OCI-LY7 (cell line): ENCODE results near the gene C5orf58. TPM values are rescaled to one million over a fixed set of nuclear protein-coding genes. Genes with fewer than 3 reads are reported as not detected.

Experiments used
- BruUV-seq: library from RNA; stranded (reverse); fragments of 400-500 nt; replicated peaks from 2 replicates; lab custom pipeline; 2021; lab: Mats Ljungman, UMichigan
- CTCF ChIA-PET: fragments of 300-600 bp; sonication (Branson Sonifier 250); formaldehyde crosslinking; loops from one replicate; lab custom pipeline; 2022; ENCODE audit warnings: antibody characterized with exemption; ENCODE audit not compliant: unreplicated experiment; lab: Charles Lee
- POLR2A ChIA-PET: fragments of 300-600 bp; sonication (Branson Sonifier 250); formaldehyde crosslinking; loops from one replicate; lab custom pipeline; 2022; ENCODE audit warnings: antibody characterized with exemption; lab: Charles Lee
- DNase-seq: peaks from one replicate; pipeline ENCODE4 v3.0.0-alpha.2; 2015; ENCODE audit warnings: low spot score
- H2AFZ ChIP-seq: fragments of 200-600 bp; sonication (generic), shearing (Covaris generic); 2 replicates; pipeline ENCODE4 v1.6.1; 2014; ENCODE audit warnings: mild to moderate bottlenecking, antibody characterized with exemption, low read length, moderate library complexity
- H3K27ac ChIP-seq: fragments of 200-600 bp; sonication (generic); 2 replicates; pipeline ENCODE4 v1.5.1; 2014; ENCODE audit warnings: mixed run types, low read depth, mild to moderate bottlenecking, moderate library complexity, low read length, inconsistent platforms; ENCODE audit not compliant: poor library complexity, severe bottlenecking
- H3K36me3 ChIP-seq: fragments of 200-600 bp; sonication (generic); 2 replicates; pipeline ENCODE4 v1.6.1; 2014; ENCODE audit warnings: mild to moderate bottlenecking, antibody characterized with exemption, low read length, moderate library complexity, mixed read lengths; ENCODE audit not compliant: insufficient read depth
- H3K4me1 ChIP-seq: fragments of 200-600 bp; sonication (generic); 2 replicates; pipeline ENCODE4 v1.5.1; 2014; ENCODE audit warnings: mild to moderate bottlenecking, low read length; ENCODE audit not compliant: insufficient read depth, poor library complexity, severe bottlenecking
- H3K4me2 ChIP-seq: fragments of 200-600 bp; sonication (generic); 2 replicates; pipeline ENCODE4 v1.6.1; 2014; ENCODE audit warnings: mild to moderate bottlenecking, low read length
- H3K4me3 ChIP-seq: fragments of 200-600 bp; sonication (generic); 2 replicates; pipeline ENCODE4 v1.5.1; 2014; ENCODE audit warnings: mild to moderate bottlenecking, low read depth, low read length; ENCODE audit not compliant: poor library complexity, severe bottlenecking
- H3K79me2 ChIP-seq: fragments of 200-600 bp; sonication (generic); 2 replicates; pipeline ENCODE4 v1.6.1; 2016; ENCODE audit warnings: low read depth, mild to moderate bottlenecking, low read length, moderate library complexity, mixed read lengths; ENCODE audit not compliant: insufficient read depth
- H3K9me2 ChIP-seq: fragments of 200-600 bp; sonication (generic); 2 replicates; pipeline ENCODE4 v1.6.1; 2016; ENCODE audit warnings: mild to moderate bottlenecking, low read length, mixed read lengths; ENCODE audit not compliant: insufficient read depth
- H3K9me3 ChIP-seq: fragments of 200-600 bp; sonication (generic); 2 replicates; pipeline ENCODE4 v1.6.1; 2014; ENCODE audit warnings: mild to moderate bottlenecking, mixed run types, low read length, mixed read lengths
- H4K20me1 ChIP-seq: fragments of 200-600 bp; sonication (generic); 2 replicates; pipeline ENCODE4 v1.6.1; 2014; ENCODE audit warnings: mild to moderate bottlenecking, antibody characterized with exemption, low read length, moderate library complexity, mixed read lengths; ENCODE audit not compliant: insufficient read depth
- EZH2phosphoT487 ChIP-seq: fragments of 200-600 bp; sonication (generic); IDR thresholded peaks from 2 replicates; pipeline ENCODE4 v1.6.1; 2018; ENCODE audit warnings: low read depth, borderline replicate concordance, mild to moderate bottlenecking, mixed run types, antibody characterized with exemption, low read length, moderate library complexity, mixed read lengths
- intact Hi-C: fragments of 100-400 bp; cut with micrococcal nuclease; formaldehyde crosslinking; loops from one replicate; pipeline ENCODE4 v1.10.0; 2022; ENCODE audit not compliant: unreplicated experiment
- total RNA-seq, 2 experiments: library from RNA; depleted of rRNA in 1 of 2; stranded (reverse); fragments of >200 nt in 1 of 2; shearing (Covaris generic) in 1 of 2; gene quantifications; 2 replicates each; pipeline ENCODE4 v1.2.3, GENCODE V29; 2014 to 2022
- TF ChIP-seq, protein P1 (sequence below): fragments of 200-600 bp; sonication (generic); conservative IDR thresholded peaks from 2 replicates; pipeline ENCODE4 v1.5.1; 2014; ENCODE audit warnings: mild to moderate bottlenecking, antibody characterized with exemption, low read length, moderate library complexity, mixed read lengths

Gene C5orf58
- total RNA-seq, 2 experiments from 2014 or later = not detected

GRCh38 chr5:170265522-170265921 lies 32.7 kb downstream of the C5orf58 start:
- H3K4me3 ChIP-seq = no peak overlapping the region
- no peak overlapping the region for H3K27ac ChIP-seq
- H3K79me2 ChIP-seq = no peaks in the 10 kb centered on the region
- H3K9me2 ChIP-seq = no peaks in the 10 kb centered on the region
- no peaks in the 10 kb centered on the region for H3K36me3 ChIP-seq
- no peaks in the 10 kb centered on the region for H4K20me1 ChIP-seq
- no peak overlapping the region for H2AFZ ChIP-seq
- ChIA-PET CTCF (interaction anchor here (1.0 kb wide), 1 partner anchor 40 kb away, joined by 3 read pairs; no protein-coding TSS in a partner anchor), POLR2A (interaction anchor here (0.7 to 1.9 kb wide), 5 partner anchors 65 to 1077 kb away, joined by 3 to 8 read pairs (median 4); no protein-coding TSS in a partner anchor)
- TF ChIP-seq, protein P1, sequence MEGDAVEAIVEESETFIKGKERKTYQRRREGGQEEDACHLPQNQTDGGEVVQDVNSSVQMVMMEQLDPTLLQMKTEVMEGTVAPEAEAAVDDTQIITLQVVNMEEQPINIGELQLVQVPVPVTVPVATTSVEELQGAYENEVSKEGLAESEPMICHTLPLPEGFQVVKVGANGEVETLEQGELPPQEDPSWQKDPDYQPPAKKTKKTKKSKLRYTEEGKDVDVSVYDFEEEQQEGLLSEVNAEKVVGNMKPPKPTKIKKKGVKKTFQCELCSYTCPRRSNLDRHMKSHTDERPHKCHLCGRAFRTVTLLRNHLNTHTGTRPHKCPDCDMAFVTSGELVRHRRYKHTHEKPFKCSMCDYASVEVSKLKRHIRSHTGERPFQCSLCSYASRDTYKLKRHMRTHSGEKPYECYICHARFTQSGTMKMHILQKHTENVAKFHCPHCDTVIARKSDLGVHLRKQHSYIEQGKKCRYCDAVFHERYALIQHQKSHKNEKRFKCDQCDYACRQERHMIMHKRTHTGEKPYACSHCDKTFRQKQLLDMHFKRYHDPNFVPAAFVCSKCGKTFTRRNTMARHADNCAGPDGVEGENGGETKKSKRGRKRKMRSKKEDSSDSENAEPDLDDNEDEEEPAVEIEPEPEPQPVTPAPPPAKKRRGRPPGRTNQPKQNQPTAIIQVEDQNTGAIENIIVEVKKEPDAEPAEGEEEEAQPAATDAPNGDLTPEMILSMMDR = no peak
- no peak for TF ChIP-seq EZH2phosphoT487
- H3K4me2 ChIP-seq = no peak overlapping the region
- BruUV-seq = no TSS peak
- intact Hi-C loops = no loop called here
- no peak for DNase-seq
- H3K4me1 ChIP-seq = peaks cover 6% of the 10 kb centered on the region
- H3K9me3 ChIP-seq = no peaks in the 10 kb centered on the region

DNA sequence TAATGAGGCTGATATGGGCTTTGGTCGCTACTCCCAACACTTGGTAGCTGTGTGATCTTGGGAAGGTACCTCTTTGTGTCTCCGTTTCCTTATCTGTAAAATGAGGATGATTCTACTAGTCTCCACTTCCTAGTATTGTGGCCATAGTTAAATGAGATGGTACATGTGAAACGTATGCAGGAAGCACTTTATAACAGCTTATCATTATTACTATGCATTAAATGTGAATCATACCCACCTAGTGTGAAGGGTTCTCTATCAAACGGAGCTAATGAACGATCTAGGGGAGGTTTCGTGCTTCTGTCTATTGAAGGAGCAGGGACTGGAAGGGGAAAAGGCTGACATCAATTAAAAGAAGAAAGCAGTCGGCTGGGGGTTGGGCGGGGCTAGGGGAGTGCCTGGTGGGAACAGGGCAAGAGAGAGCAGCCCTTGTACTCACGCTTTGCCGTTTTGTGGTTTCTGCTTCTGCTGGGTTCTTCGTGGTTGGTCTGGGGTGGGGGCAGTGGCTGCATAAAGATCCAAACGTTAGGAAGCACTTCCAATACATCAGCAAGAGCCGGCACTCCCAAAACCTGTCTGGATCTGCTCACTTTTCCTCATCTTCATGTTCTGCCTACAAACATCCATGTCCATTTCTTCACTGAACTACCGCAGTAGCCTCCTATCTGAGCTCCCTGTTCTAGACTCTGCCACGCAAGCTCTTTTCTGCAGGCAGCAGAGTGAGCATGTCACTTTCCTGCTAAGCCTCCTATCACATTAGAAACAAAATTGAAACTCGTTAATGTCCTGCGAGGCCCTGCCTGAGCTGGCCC lies 34.0 kb downstream of the C5orf58 start:
- Histone ChIP-seq H3K4me2 (no peak overlapping the region), H3K36me3 (no peaks in the 10 kb centered on the region), H3K9me3 (no peaks in the 10 kb centered on the region), H2AFZ (no peak overlapping the region), H3K27ac (no peak overlapping the region), H3K9me2 (no peaks in the 10 kb centered on the region), H3K79me2 (no peaks in the 10 kb centered on the region), H4K20me1 (no peaks in the 10 kb centered on the region), H3K4me3 (no peak overlapping the region), H3K4me1 (peaks cover 6% of the 10 kb centered on the region)
- BruUV-seq = no TSS peak
- TF ChIP-seq, protein P1 = no peak
- TF ChIP-seq EZH2phosphoT487 = no peak
- intact Hi-C loops = no loop called here
- CTCF ChIA-PET = interaction anchor here (1.0 kb wide), 1 partner anchor 39 kb away, joined by 3 read pairs; no protein-coding TSS in a partner anchor
- POLR2A ChIA-PET = interaction anchor here (0.7 to 1.9 kb wide), 3 partner anchors 81 to 536 kb away, joined by 4 to 7 read pairs (median 6); no protein-coding TSS in a partner anchor
- no peak for DNase-seq
